RWPE1 (cell line): ENCODE measurements around the gene CHCHD6.

Experiments used
- CTCF ChIA-PET: fragments of 350-600 bp; sonication (Branson Sonifier 250); formaldehyde crosslinking; extraction: SDS; loops from one replicate; lab custom pipeline; 2021; lab: Yijun Ruan, JAX
- POLR2A ChIA-PET: fragments of 400-600 bp; formaldehyde crosslinking; extraction: SDS; loops from one replicate; lab custom pipeline; 2020; ENCODE audit warnings: antibody characterized with exemption; ENCODE audit not compliant: low non-redundant PET; lab: Yijun Ruan, JAX
- DNase-seq: peaks from one replicate; pipeline ENCODE4 v3.0.0; 2012; ENCODE audit warnings: low spot score
- H3K27ac ChIP-seq: fragments of 450-650 bp; 2 replicates; pipeline ENCODE4 v1.5.1; 2017
- CTCF ChIP-seq: fragments of 450-650 bp; conservative IDR thresholded peaks from 2 replicates; pipeline ENCODE4 v1.5.1; 2017; ENCODE audit warnings: low read depth, mild to moderate bottlenecking

The CHCHD6 gene

GRCh38 chr3:126999383-126999782 lies 295.3 kb downstream of the CHCHD6 start:
- no peak for DNase-seq
- CTCF ChIA-PET: interaction anchor here (0.7 kb wide), 1 partner anchor 102 kb away, joined by 3 read pairs; no protein-coding TSS in a partner anchor
- no peak for TF ChIP-seq CTCF
- no peak overlapping the region for H3K27ac ChIP-seq
- POLR2A ChIA-PET: no interaction called here

GRCh38 chr3:127000119-127000518 lies 296.1 kb downstream of the CHCHD6 start:
- DNase-seq: no peak
- ChIA-PET CTCF (no interaction called here), POLR2A (no interaction called here)
- no peak for TF ChIP-seq CTCF
- no peak overlapping the region for H3K27ac ChIP-seq

GRCh38 chr3:127000761-127001160 lies 296.7 kb downstream of the CHCHD6 start:
- no peak for DNase-seq
- ChIA-PET CTCF (interaction anchor here (1.7 kb wide), 1 partner anchor 248 kb away, joined by 8 read pairs; no protein-coding TSS in a partner anchor), POLR2A (no interaction called here)
- H3K27ac ChIP-seq: no peak overlapping the region
- TF ChIP-seq CTCF: no peak

- no peak overlapping the region for H3K27ac ChIP-seq
- ChIA-PET CTCF (interaction anchor here (0.6 to 1.7 kb wide), 7 partner anchors 9 to 1312 kb away, joined by 3 to 8 read pairs (median 5); no protein-coding TSS in a partner anchor), POLR2A (no interaction called here)
- TF ChIP-seq CTCF: no peak
- no peak for DNase-seq
These were observed 297.6 kb downstream of the CHCHD6 start for GRCh38 chr3:127001486-127002194.

GRCh38 chr3:127002195-127003174 lies 298.4 kb downstream of the CHCHD6 start:
- peak; percentile 84 for DNase-seq
- peak; percentile 65 for TF ChIP-seq CTCF
- no peak overlapping the region for H3K27ac ChIP-seq
- ChIA-PET POLR2A (no interaction called here), CTCF (interaction anchor here (0.6 to 1.7 kb wide), 9 partner anchors 9 to 1312 kb away, joined by 3 to 8 read pairs (median 4); no protein-coding TSS in a partner anchor)

- no peak for TF ChIP-seq CTCF
- no peak overlapping the region for H3K27ac ChIP-seq
- DNase-seq: no peak
- ChIA-PET CTCF (interaction anchor here (0.7 to 1.5 kb wide), 3 partner anchors 11 to 545 kb away, joined by 4 to 5 read pairs (median 4); no protein-coding TSS in a partner anchor), POLR2A (no interaction called here)
These were observed 299.1 kb downstream of the CHCHD6 start for GRCh38 chr3:127003175-127003555.
